Neural cell (in vitro differentiated cells): ENCODE results near the gene DLK1. TPM values are rescaled to one million over a fixed set of nuclear protein-coding genes. Genes with fewer than 3 reads are reported as not detected.

ENCODE experiments used
- H2AFZ ChIP-seq: fragments of 200-600, 300-800 bp; sonication (generic), shearing (Covaris generic); 2 replicates; pipeline ENCODE4 v1.6.0; 2014; ENCODE audit warnings: low read depth, mild to moderate bottlenecking, antibody characterized with exemption, low read length, moderate library complexity
- H3F3A ChIP-seq: fragments of 200-600 bp; shearing (Covaris generic); 2 replicates; pipeline ENCODE4 v1.6.1; 2016; ENCODE audit warnings: mild to moderate bottlenecking, moderate library complexity, mixed read lengths, antibody characterized with exemption, low read length; ENCODE audit not compliant: insufficient read depth, poor library complexity, severe bottlenecking
- H3K27ac ChIP-seq: fragments of 200-600, 300-800 bp; sonication (generic), shearing (Covaris generic); 2 replicates; pipeline ENCODE4 v1.5.1; 2014; ENCODE audit warnings: mild to moderate bottlenecking, low read length, moderate library complexity
- H3K27me3 ChIP-seq: fragments of 300-800, 200-600 bp; sonication (generic), shearing (Covaris generic); 2 replicates; pipeline ENCODE4 v1.6.0; 2014; ENCODE audit warnings: mild to moderate bottlenecking, low read depth, low read length, moderate library complexity; ENCODE audit not compliant: insufficient read depth
- H3K36me3 ChIP-seq: fragments of 300-800, 200-600 bp; sonication (generic), shearing (Covaris generic); 2 replicates; pipeline ENCODE4 v1.5.1; 2014; ENCODE audit warnings: mild to moderate bottlenecking, antibody characterized with exemption, low read length, moderate library complexity; ENCODE audit not compliant: insufficient read depth
- H3K4me2 ChIP-seq: fragments of 300-800, 200-600 bp; sonication (generic), shearing (Covaris generic); 2 replicates; pipeline ENCODE4 v1.6.0; 2014; ENCODE audit warnings: mild to moderate bottlenecking, low read length
- H3K4me3 ChIP-seq: fragments of 300-800, 200-600 bp; sonication (generic), shearing (Covaris generic); 2 replicates; pipeline ENCODE4 v1.5.1; 2014; ENCODE audit warnings: mild to moderate bottlenecking, low read length, moderate library complexity
- H3K79me2 ChIP-seq: fragments of 200-600 bp; shearing (Covaris generic); replicated peaks from 2 replicates; pipeline ENCODE4 v1.6.0; 2014; ENCODE audit warnings: mild to moderate bottlenecking, low read length, moderate library complexity; ENCODE audit not compliant: insufficient read depth
- H3K9ac ChIP-seq: fragments of 300-800, 200-600 bp; sonication (generic), shearing (Covaris generic); 2 replicates; pipeline ENCODE4 v1.6.1; 2016; ENCODE audit warnings: mild to moderate bottlenecking, low read length, mixed read lengths
- H3K9me2 ChIP-seq: fragments of 200-600 bp; shearing (Covaris generic); 2 replicates; pipeline ENCODE4 v1.6.1; 2016; ENCODE audit warnings: mild to moderate bottlenecking, low read length, mixed read lengths; ENCODE audit not compliant: insufficient read depth
- H3K9me3 ChIP-seq: fragments of 200-600, 300-800 bp; sonication (generic), shearing (Covaris generic); 2 replicates; pipeline ENCODE4 v1.6.1; 2016; ENCODE audit warnings: mild to moderate bottlenecking, mixed run types, low read length, moderate library complexity, mixed read lengths
- H4K20me1 ChIP-seq: fragments of 200-600 bp; shearing (Covaris generic); 2 replicates; pipeline ENCODE4 v1.6.1; 2016; ENCODE audit warnings: mild to moderate bottlenecking, mixed run types; ENCODE audit not compliant: insufficient read depth
- CTCF ChIP-seq: fragments of 450-650 bp; IDR thresholded peaks from 2 replicates; pipeline ENCODE4 v1.5.1; 2014; ENCODE audit warnings: antibody characterized with exemption, mild to moderate bottlenecking, moderate library complexity; ENCODE audit not compliant: poor library complexity, severe bottlenecking
- EP300 ChIP-seq: fragments of 450-650 bp; conservative IDR thresholded peaks from 2 replicates; pipeline ENCODE4 v1.6.1; 2014; ENCODE audit warnings: antibody characterized with exemption, mild to moderate bottlenecking, moderate library complexity; ENCODE audit not compliant: poor library complexity, severe bottlenecking
- EZH2 ChIP-seq: fragments of 200-600, 300-800 bp; shearing (Covaris generic), sonication (generic); IDR thresholded peaks from 2 replicates; pipeline ENCODE4 v1.6.1; 2014; ENCODE audit warnings: antibody characterized with exemption, low read length, borderline replicate concordance, mild to moderate bottlenecking; ENCODE audit not compliant: insufficient read depth, poor library complexity, severe bottlenecking
- MXI1 ChIP-seq: fragments of 450-650 bp; conservative IDR thresholded peaks from 2 replicates; pipeline ENCODE4 v1.6.1; 2014; ENCODE audit warnings: antibody characterized with exemption, mild to moderate bottlenecking; ENCODE audit not compliant: poor library complexity, severe bottlenecking
- POLR2AphosphoS5 ChIP-seq: IDR thresholded peaks from 2 replicates; pipeline ENCODE4 v1.6.1; 2012
- RAD21 ChIP-seq: fragments of 450-650 bp; conservative IDR thresholded peaks from 2 replicates; pipeline ENCODE4 v1.6.1; 2014; ENCODE audit warnings: antibody characterized with exemption, mild to moderate bottlenecking, moderate library complexity
- REST ChIP-seq: IDR thresholded peaks from 2 replicates; pipeline ENCODE4 v1.6.1; 2012; ENCODE audit warnings: borderline replicate concordance
- SMC3 ChIP-seq: fragments of 450-650 bp; conservative IDR thresholded peaks from 2 replicates; pipeline ENCODE4 v1.6.1; 2014; ENCODE audit warnings: antibody characterized with exemption, mild to moderate bottlenecking, moderate library complexity; ENCODE audit not compliant: poor library complexity
- TAF1 ChIP-seq: IDR thresholded peaks from 2 replicates; pipeline ENCODE4 v1.6.1; 2012; ENCODE audit warnings: low read depth
- polyA plus RNA-seq: library from polyadenylated mRNA; depleted of rRNA; stranded (reverse); fragments of >200 nt; gene quantifications from 2 replicates; pipeline ENCODE4 v1.2.3, GENCODE V29; 2014

Gene DLK1
- polyA plus RNA-seq, 1 donor from 2014 or later = 6.8 TPM

- no peaks in the 10 kb centered on the region for H3K36me3 ChIP-seq
- no peak overlapping the region for H3K9ac ChIP-seq
- H3K27me3 ChIP-seq = no peaks in the 10 kb centered on the region
- H3K4me2 ChIP-seq = no peak overlapping the region
- H3K9me3 ChIP-seq = no peaks in the 10 kb centered on the region
- H4K20me1 ChIP-seq = no peaks in the 10 kb centered on the region
- H3K9me2 ChIP-seq = no peaks in the 10 kb centered on the region
- no peak overlapping the region for H3K27ac ChIP-seq
- no peak overlapping the region for H3K4me3 ChIP-seq
- H3K79me2 ChIP-seq = peaks cover 43% of the 10 kb centered on the region
- H3F3A ChIP-seq = no peaks in the 10 kb centered on the region
- H2AFZ ChIP-seq = no peak overlapping the region
- TF ChIP-seq POLR2AphosphoS5 (no peak), MXI1 (no peak), SMC3 (no peak), REST (no peak), EZH2 (no peak), CTCF (no peak), EP300 (no peak), RAD21 (no peak), TAF1 (no peak)
Measured at GRCh38 chr14:100724536-100724935, 2.2 kb upstream of the DLK1 start.

GRCh38 chr14:100725587-100726387, 905 bp upstream of the DLK1 start:
- no peaks in the 10 kb centered on the region for H3K9me2 ChIP-seq
- H3K79me2 ChIP-seq = peaks cover 48% of the 10 kb centered on the region
- H4K20me1 ChIP-seq = no peaks in the 10 kb centered on the region
- H3K9me3 ChIP-seq = no peaks in the 10 kb centered on the region
- TF ChIP-seq POLR2AphosphoS5 = no peak
- TF ChIP-seq RAD21 = no peak
- no peak for TF ChIP-seq MXI1
- no peak for TF ChIP-seq EZH2
- no peak for TF ChIP-seq SMC3
- no peak for TF ChIP-seq EP300
- TF ChIP-seq CTCF = no peak
- TF ChIP-seq REST = no peak
- TF ChIP-seq TAF1 = no peak
- H3K27ac ChIP-seq = peak overlapping the region; percentile 16
- peak overlapping the region; percentile 60 for H3K4me3 ChIP-seq
- no peaks in the 10 kb centered on the region for H3K27me3 ChIP-seq
- no peaks in the 10 kb centered on the region for H3F3A ChIP-seq
- no peak overlapping the region for H2AFZ ChIP-seq
- H3K9ac ChIP-seq = no peak overlapping the region
- no peak overlapping the region for H3K4me2 ChIP-seq
- no peaks in the 10 kb centered on the region for H3K36me3 ChIP-seq
